Smooth muscle cell (in vitro differentiated cells): ENCODE measurements around the gene FAM237B. TPM values are rescaled to one million over a fixed set of nuclear protein-coding genes. Genes with fewer than 3 reads are reported as not detected.
A peak's percentile ranks its signal among the peaks of the same experiment; 100 is the strongest.

Experiments
- DNase-seq: peaks from one replicate; lab custom pipeline; 2025; ENCODE audit not compliant: unreplicated experiment; lab: John Stamatoyannopoulos, UW
- H2AFZ ChIP-seq: fragments of 200-600 bp; sonication (generic); 2 replicates; pipeline ENCODE4 v1.6.0; 2016; ENCODE audit warnings: antibody characterized with exemption, low read depth, mild to moderate bottlenecking
- H3F3A ChIP-seq: fragments of 200-600 bp; sonication (generic); 2 replicates; pipeline ENCODE4 v1.6.0; 2017; ENCODE audit warnings: antibody characterized with exemption, low read depth
- H3K27ac ChIP-seq: fragments of 200-600 bp; sonication (generic); 2 replicates; pipeline ENCODE4 v1.5.1; 2016; ENCODE audit warnings: low read depth, mild to moderate bottlenecking
- H3K27me3 ChIP-seq: fragments of 200-600 bp; sonication (generic); 2 replicates; pipeline ENCODE4 v1.6.1; 2016; ENCODE audit warnings: low read depth, mild to moderate bottlenecking
- H3K36me3 ChIP-seq: fragments of 200-600 bp; sonication (generic); 2 replicates; pipeline ENCODE4 v1.5.1; 2016; ENCODE audit warnings: low read depth
- H3K4me1 ChIP-seq: fragments of 200-600 bp; sonication (generic); 2 replicates; pipeline ENCODE4 v1.5.1; 2016; ENCODE audit warnings: low read depth
- H3K4me2 ChIP-seq: fragments of 200-600 bp; sonication (generic); 2 replicates; pipeline ENCODE4 v1.6.0; 2016; ENCODE audit warnings: mild to moderate bottlenecking
- H3K4me3 ChIP-seq: fragments of 200-600 bp; sonication (generic); 2 replicates; pipeline ENCODE4 v1.5.1; 2016; ENCODE audit warnings: mild to moderate bottlenecking
- H3K79me2 ChIP-seq: fragments of 200-600 bp; sonication (generic); 2 replicates; pipeline ENCODE4 v1.6.0; 2016; ENCODE audit warnings: low read depth, mild to moderate bottlenecking
- H3K9ac ChIP-seq: fragments of 200-600 bp; sonication (generic); 2 replicates; pipeline ENCODE4 v1.6.0; 2016; ENCODE audit warnings: low read depth
- H3K9me3 ChIP-seq: fragments of 200-600 bp; sonication (generic); replicated peaks from 2 replicates; pipeline ENCODE4 v1.5.1; 2016; ENCODE audit warnings: low read depth
- H4K20me1 ChIP-seq: fragments of 200-600 bp; sonication (generic); 2 replicates; pipeline ENCODE4 v1.6.0; 2016; ENCODE audit warnings: low read depth
- WGBS: methylation state at CpG from one replicate; pipeline ENCODE4 v1.1.7; 2016; ENCODE audit warnings: low lambda C conversion rate; 5-methylcytosine and 5-hydroxymethylcytosine counted together
- polyA plus RNA-seq: library from polyadenylated mRNA; unstranded; fragments of >200 nt; fragmentation: Nextera tagmentation; extraction: Ambion mirVana; gene quantifications from 2 replicates; pipeline ENCODE4 v1.2.1, GENCODE V29; 2016
- total RNA-seq: library from RNA; depleted of rRNA; stranded (reverse); fragments of >200 nt; gene quantifications from 2 replicates; pipeline ENCODE4 v1.2.3, GENCODE V29; 2014
- TF ChIP-seq, protein P1 (sequence below): fragments of 200-600 bp; sonication (generic); IDR thresholded peaks from 2 replicates; pipeline ENCODE4 v1.5.1; 2017; ENCODE audit warnings: borderline replicate concordance, mild to moderate bottlenecking, antibody characterized with exemption; ENCODE audit not compliant: insufficient read depth, poor library complexity, severe bottlenecking

The FAM237B gene
- total and polyA plus RNA-seq, 2 experiments from 2014 or later: not detected

DNA sequence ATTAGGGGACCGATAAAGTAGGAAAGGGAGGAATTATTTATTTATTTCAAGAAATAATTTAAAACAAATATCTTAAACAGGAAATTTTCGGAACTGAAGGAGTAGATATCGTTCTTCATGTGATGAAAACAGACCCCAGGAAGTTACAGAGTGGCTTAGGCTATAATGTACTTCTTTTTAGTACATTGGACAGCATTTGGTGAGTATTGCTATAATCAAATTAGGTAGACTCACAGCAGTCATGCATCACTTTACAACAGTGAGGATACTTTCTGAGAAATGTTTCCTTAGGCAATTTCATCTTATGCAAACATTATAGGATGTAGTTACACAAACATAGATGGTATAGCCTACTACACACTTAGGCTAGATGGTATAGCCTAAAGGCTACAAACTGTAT lies 33.0 kb downstream of the FAM237B start:
- no peaks in the 10 kb centered on the region for H3F3A ChIP-seq
- no peak overlapping the region for H3K27ac ChIP-seq
- H3K9me3 ChIP-seq: no peaks in the 10 kb centered on the region
- no peak overlapping the region for H3K4me2 ChIP-seq
- no peaks in the 10 kb centered on the region for H3K27me3 ChIP-seq
- H2AFZ ChIP-seq: no peak overlapping the region
- no peaks in the 10 kb centered on the region for H3K36me3 ChIP-seq
- H4K20me1 ChIP-seq: no peaks in the 10 kb centered on the region
- 83% methylated on average over 3 of the region's 3 CpGs for WGBS
- no peaks in the 10 kb centered on the region for H3K79me2 ChIP-seq
- DNase-seq: no peak
- TF ChIP-seq, protein P1, sequence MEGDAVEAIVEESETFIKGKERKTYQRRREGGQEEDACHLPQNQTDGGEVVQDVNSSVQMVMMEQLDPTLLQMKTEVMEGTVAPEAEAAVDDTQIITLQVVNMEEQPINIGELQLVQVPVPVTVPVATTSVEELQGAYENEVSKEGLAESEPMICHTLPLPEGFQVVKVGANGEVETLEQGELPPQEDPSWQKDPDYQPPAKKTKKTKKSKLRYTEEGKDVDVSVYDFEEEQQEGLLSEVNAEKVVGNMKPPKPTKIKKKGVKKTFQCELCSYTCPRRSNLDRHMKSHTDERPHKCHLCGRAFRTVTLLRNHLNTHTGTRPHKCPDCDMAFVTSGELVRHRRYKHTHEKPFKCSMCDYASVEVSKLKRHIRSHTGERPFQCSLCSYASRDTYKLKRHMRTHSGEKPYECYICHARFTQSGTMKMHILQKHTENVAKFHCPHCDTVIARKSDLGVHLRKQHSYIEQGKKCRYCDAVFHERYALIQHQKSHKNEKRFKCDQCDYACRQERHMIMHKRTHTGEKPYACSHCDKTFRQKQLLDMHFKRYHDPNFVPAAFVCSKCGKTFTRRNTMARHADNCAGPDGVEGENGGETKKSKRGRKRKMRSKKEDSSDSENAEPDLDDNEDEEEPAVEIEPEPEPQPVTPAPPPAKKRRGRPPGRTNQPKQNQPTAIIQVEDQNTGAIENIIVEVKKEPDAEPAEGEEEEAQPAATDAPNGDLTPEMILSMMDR: no peak
- H3K4me3 ChIP-seq: no peak overlapping the region
- no peak overlapping the region for H3K9ac ChIP-seq
- H3K4me1 ChIP-seq: no peaks in the 10 kb centered on the region

DNA sequence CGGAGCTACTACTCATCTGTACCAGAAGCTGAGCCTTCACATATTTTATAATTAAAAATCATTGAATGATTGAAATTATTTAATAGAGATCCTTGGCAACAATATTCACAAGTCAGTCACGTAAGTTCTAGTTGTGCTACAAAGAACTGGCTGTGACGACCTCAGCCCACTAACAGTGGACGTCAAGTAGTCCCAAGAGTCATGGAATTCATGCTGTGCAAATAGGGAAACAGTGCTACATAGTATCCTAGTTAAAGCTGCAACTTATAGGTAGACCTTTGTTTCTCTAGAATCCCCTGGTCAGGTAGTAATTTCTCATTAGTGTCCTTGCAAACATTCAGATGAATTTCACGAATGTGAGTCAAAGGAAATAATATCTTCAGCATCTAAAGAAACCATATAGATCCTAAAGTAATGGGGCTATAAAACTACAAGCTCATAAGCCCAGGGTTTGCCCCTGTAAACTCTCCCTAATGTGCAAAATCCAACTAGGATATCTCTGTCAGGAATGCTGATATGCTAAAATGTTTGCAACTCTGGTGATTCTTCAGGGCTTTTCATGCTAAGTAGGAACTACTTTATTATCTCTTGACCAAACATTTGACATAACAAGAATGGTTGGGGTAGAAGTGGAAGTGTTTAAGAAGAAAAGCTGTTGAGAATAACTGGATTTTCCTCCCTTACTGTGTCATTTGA lies 44.9 kb downstream of the FAM237B start:
- Histone ChIP-seq H3K79me2 (no peaks in the 10 kb centered on the region), H3K36me3 (no peaks in the 10 kb centered on the region), H3K4me3 (no peak overlapping the region), H3K27me3 (no peaks in the 10 kb centered on the region), H3K27ac (no peak overlapping the region), H3F3A (no peaks in the 10 kb centered on the region), H3K9me3 (no peaks in the 10 kb centered on the region), H3K9ac (no peak overlapping the region), H4K20me1 (no peaks in the 10 kb centered on the region), H2AFZ (no peak overlapping the region), H3K4me2 (no peak overlapping the region), H3K4me1 (no peaks in the 10 kb centered on the region)
- no peak for DNase-seq
- 79% methylated on average over 5 of the region's 5 CpGs for WGBS
- TF ChIP-seq, protein P1: no peak

DNA sequence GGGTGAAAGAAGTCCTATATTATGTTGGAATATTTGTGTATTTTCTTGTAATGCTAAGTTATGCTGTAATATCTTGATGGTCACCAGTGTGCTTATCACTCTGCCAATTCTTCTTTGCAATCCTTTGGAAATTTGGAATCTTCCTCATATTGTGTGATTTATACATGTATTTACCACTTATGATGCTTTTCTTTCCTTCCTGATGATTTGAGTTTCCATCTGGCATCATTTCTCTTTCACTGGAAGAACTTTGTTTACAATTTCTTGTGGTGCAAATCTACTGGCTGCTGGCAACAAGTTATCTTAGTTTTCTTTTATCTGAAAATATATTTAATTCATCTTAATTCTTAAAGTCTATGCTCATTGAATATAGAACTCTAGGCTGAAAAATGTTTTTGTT lies 46.9 kb downstream of the FAM237B start:
- no peak for DNase-seq
- Histone ChIP-seq H4K20me1 (no peaks in the 10 kb centered on the region), H2AFZ (no peak overlapping the region), H3K4me1 (no peaks in the 10 kb centered on the region), H3K36me3 (no peaks in the 10 kb centered on the region), H3K27me3 (no peaks in the 10 kb centered on the region), H3K9ac (no peak overlapping the region), H3K27ac (no peak overlapping the region), H3K79me2 (no peaks in the 10 kb centered on the region), H3K9me3 (no peaks in the 10 kb centered on the region), H3K4me3 (no peak overlapping the region), H3K4me2 (no peak overlapping the region), H3F3A (no peaks in the 10 kb centered on the region)
- TF ChIP-seq, protein P1: no peak

DNA sequence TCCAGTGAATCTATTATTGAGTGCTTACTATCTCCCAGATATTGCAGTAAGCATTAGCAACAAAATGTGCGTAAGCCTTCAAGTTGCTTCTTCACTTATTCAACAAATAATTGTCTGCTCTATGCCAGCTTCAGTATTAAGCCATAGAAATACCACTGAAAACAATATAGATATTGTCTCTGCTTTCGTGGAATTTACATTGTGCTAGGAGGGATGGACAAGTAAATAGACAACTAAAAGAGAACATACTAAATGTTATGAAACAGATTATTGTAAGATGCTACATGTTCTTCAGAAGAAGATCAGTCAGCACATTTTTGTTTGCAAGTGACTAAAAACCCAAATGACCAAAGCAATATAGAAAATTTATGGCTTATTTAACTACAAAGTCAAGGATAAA lies 48.9 kb downstream of the FAM237B start:
- H3F3A ChIP-seq: no peaks in the 10 kb centered on the region
- no peak overlapping the region for H3K27ac ChIP-seq
- 93% methylated on average over 2 of the region's 2 CpGs for WGBS
- H3K4me2 ChIP-seq: peak overlapping the region; percentile 4
- no peak for DNase-seq
- H2AFZ ChIP-seq: no peak overlapping the region
- no peak overlapping the region for H3K9ac ChIP-seq
- TF ChIP-seq, protein P1: no peak
- no peak overlapping the region for H3K4me3 ChIP-seq
- no peaks in the 10 kb centered on the region for H3K4me1 ChIP-seq
- H3K36me3 ChIP-seq: no peaks in the 10 kb centered on the region
- H3K9me3 ChIP-seq: no peaks in the 10 kb centered on the region
- H3K27me3 ChIP-seq: no peaks in the 10 kb centered on the region
- H4K20me1 ChIP-seq: no peaks in the 10 kb centered on the region
- H3K79me2 ChIP-seq: no peaks in the 10 kb centered on the region
